Esophagus muscularis mucosa (tissue), 3 donors: ENCODE results near the gene INKA2.

ENCODE experiments used
- CTCF ChIP-seq, 3 experiments: fragments of 200-600 bp in 2 of 3; fragments of 450-650 bp in 1 of 3; sonication (generic) in 2 of 3; IDR thresholded peaks; one replicate each; pipeline ENCODE4 v1.5.1; 2017 to 2019; ENCODE audit warnings: antibody characterized with exemption in 3 of 3, mild to moderate bottlenecking in 2 of 3, moderate library complexity in 1 of 3
- POLR2A ChIP-seq: fragments of 450-650 bp; IDR thresholded peaks from one replicate; pipeline ENCODE4 v1.6.1; 2017; ENCODE audit warnings: antibody characterized with exemption, moderate library complexity, mild to moderate bottlenecking, low read depth

- TF ChIP-seq CTCF (IDR thresholded peaks at IDR 0.05) (no peak), POLR2A (no peak)
These were observed 23.1 kb upstream of the INKA2 start for GRCh38 chr1:111762332-111762731.
